Muscle layer of duodenum (tissue), 2 donors: ENCODE data around the gene CD2AP.

Experiments
- H3K27ac ChIP-seq: one replicate; pipeline ENCODE4 v1.7.0; 2013; ENCODE audit warnings: mild to moderate bottlenecking, low read length
- H3K27me3 ChIP-seq: one replicate; pipeline ENCODE4 v1.7.0; 2013; ENCODE audit warnings: low read depth, mild to moderate bottlenecking, control low read depth, low read length
- H3K36me3 ChIP-seq, 2 donors: one replicate each; pipeline ENCODE4 v1.7.0; 2013; ENCODE audit warnings: low read length in 2 of 2, control low read depth in 1 of 2, mild to moderate bottlenecking in 1 of 2; ENCODE audit not compliant: insufficient read depth in 2 of 2, control insufficient read depth in 1 of 2
- H3K4me1 ChIP-seq, 2 donors: one replicate each; pipeline ENCODE4 v1.7.0; 2013; ENCODE audit warnings: low read length in 2 of 2, mild to moderate bottlenecking in 2 of 2, control low read depth in 1 of 2, moderate library complexity in 1 of 2; ENCODE audit not compliant: insufficient read depth in 2 of 2, control insufficient read depth in 1 of 2
- H3K4me3 ChIP-seq, 2 donors: one replicate each; pipeline ENCODE4 v1.7.0; 2013; ENCODE audit warnings: low read length in 2 of 2, low read depth in 1 of 2, mild to moderate bottlenecking in 1 of 2
- H3K9me3 ChIP-seq, 2 donors: one replicate each; pipeline ENCODE4 v1.7.0; 2013; ENCODE audit warnings: low read length in 2 of 2, control low read depth in 1 of 2, mild to moderate bottlenecking in 1 of 2; ENCODE audit not compliant: control insufficient read depth in 1 of 2
- donor health status: healthy.

CD2AP gene

GRCh38 chr6:47446669-47447330 lies 30.8 kb upstream of the CD2AP start:
- Histone ChIP-seq H3K36me3 (no peaks in the 10 kb centered on the region), H3K4me1 (no peaks in the 10 kb centered on the region), H3K27me3 (no peaks in the 10 kb centered on the region), H3K9me3 (no peaks in the 10 kb centered on the region), H3K27ac (no peak overlapping the region), H3K4me3 (no peak overlapping the region)

- no peak overlapping the region for H3K4me3 ChIP-seq
- H3K4me1 ChIP-seq = no peaks in the 10 kb centered on the region
These were observed 29.9 kb upstream of the CD2AP start for GRCh38 chr6:47447722-47448121.

DNA sequence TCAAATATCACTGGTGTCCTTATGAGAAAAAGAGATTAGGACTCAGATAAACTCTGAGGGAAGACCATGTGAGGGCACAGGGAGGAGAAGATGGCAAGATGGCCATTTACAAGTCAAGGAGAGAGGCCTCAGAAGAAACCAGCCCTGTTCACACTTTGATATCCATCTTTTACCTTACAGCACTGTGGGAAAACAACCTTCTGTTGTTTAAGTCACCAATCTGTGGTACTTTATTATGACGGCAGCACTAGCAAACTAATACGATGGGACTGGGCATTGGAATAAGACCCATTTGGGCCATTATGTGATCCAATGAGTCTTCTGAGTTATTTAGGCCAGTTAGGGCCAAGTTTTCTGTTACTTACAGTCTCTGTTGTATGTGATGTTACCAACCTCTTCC lies 26.4 kb upstream of the CD2AP start:
- H3K27me3 ChIP-seq = no peaks in the 10 kb centered on the region
- no peak overlapping the region for H3K27ac ChIP-seq
- no peaks in the 10 kb centered on the region for H3K9me3 ChIP-seq
- H3K4me1 ChIP-seq = no peaks in the 10 kb centered on the region
- H3K36me3 ChIP-seq = no peaks in the 10 kb centered on the region
- H3K4me3 ChIP-seq = no peak overlapping the region

More at GRCh38 chr6:47447722-47448121, 29.9 kb upstream of the CD2AP start:
- Histone ChIP-seq H3K9me3 (no peaks in the 10 kb centered on the region), H3K27ac (no peak overlapping the region), H3K27me3 (no peaks in the 10 kb centered on the region), H3K36me3 (no peaks in the 10 kb centered on the region)

- H3K27ac ChIP-seq = no peak overlapping the region
- H3K36me3 ChIP-seq = no peaks in the 10 kb centered on the region
- no peaks in the 10 kb centered on the region for H3K4me1 ChIP-seq
- no peaks in the 10 kb centered on the region for H3K27me3 ChIP-seq
- no peak overlapping the region for H3K4me3 ChIP-seq
- no peaks in the 10 kb centered on the region for H3K9me3 ChIP-seq
These were observed 24.7 kb upstream of the CD2AP start for GRCh38 chr6:47452899-47453298.

- Histone ChIP-seq H3K9me3 (no peaks in the 10 kb centered on the region), H3K36me3 (no peaks in the 10 kb centered on the region), H3K4me1 (no peaks in the 10 kb centered on the region), H3K27me3 (no peaks in the 10 kb centered on the region), H3K4me3 (no peak overlapping the region), H3K27ac (no peak overlapping the region)
These were observed 24.1 kb upstream of the CD2AP start for GRCh38 chr6:47453372-47453936.

DNA sequence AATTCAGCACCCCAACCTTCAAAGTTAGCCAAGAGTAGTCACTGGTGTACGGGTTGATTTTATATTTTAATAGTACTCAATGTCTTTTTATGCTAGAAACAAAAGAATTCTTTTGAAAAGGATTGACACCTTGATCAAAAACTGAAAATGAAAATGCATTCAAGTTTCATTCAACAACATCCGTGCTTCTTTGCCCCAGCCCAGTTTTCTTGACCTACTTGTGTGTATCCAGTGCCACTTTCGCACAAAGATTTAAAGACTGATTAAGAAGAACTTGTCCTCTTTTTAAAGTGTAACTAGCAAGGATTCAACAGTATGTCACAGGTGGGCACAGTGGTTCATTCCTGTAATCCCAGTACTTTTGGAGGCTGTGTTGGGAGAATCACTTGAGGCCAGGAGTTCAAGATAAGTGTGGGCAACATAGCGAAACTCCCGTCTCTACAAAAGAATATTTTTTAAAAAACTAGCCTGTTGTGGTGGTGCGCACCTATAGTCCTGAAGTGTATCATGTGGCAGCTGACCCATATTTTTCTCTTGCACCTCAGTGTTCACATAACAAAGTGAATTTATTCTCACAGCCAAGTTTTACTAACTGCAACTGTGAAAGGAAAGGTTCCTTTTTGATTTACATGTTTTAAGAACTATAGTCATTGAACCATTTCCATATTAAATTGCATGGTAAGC lies 22.7 kb upstream of the CD2AP start:
- H3K27me3 ChIP-seq = no peaks in the 10 kb centered on the region
- H3K27ac ChIP-seq = no peak overlapping the region
- no peaks in the 10 kb centered on the region for H3K36me3 ChIP-seq
- no peak overlapping the region for H3K4me3 ChIP-seq
- no peaks in the 10 kb centered on the region for H3K9me3 ChIP-seq
- H3K4me1 ChIP-seq = no peaks in the 10 kb centered on the region

GRCh38 chr6:47455533-47456209 lies 21.9 kb upstream of the CD2AP start:
- Histone ChIP-seq H3K36me3 (no peaks in the 10 kb centered on the region), H3K27ac (no peak overlapping the region)

DNA sequence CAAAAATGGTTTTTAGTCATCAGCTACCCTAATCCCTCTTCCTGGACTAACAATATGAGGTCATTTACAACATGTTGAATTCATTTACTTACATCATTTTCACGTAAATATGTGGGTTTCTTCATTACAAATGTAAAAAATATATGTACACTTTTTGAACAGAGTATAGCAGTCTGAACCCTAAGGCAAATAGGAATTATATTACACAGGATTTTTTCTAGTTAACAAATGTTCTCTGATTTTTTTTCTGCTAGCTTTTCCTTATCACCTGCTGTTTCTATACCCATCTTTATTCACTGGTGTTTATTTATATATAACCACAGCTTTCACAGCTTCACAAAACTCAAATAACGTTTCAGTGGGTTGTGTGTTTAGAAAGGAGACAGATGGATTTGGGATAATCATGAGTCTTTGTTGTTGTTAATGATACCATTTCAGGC lies 21.0 kb upstream of the CD2AP start:
- H3K27ac ChIP-seq = no peak overlapping the region
- no peaks in the 10 kb centered on the region for H3K9me3 ChIP-seq
- no peaks in the 10 kb centered on the region for H3K36me3 ChIP-seq
- H3K27me3 ChIP-seq = no peaks in the 10 kb centered on the region
- H3K4me3 ChIP-seq = no peak overlapping the region
- H3K4me1 ChIP-seq = no peaks in the 10 kb centered on the region

More at GRCh38 chr6:47455533-47456209, 21.9 kb upstream of the CD2AP start:
- H3K27me3 ChIP-seq = no peaks in the 10 kb centered on the region
- H3K4me3 ChIP-seq = no peak overlapping the region
- no peaks in the 10 kb centered on the region for H3K4me1 ChIP-seq
- no peaks in the 10 kb centered on the region for H3K9me3 ChIP-seq

DNA sequence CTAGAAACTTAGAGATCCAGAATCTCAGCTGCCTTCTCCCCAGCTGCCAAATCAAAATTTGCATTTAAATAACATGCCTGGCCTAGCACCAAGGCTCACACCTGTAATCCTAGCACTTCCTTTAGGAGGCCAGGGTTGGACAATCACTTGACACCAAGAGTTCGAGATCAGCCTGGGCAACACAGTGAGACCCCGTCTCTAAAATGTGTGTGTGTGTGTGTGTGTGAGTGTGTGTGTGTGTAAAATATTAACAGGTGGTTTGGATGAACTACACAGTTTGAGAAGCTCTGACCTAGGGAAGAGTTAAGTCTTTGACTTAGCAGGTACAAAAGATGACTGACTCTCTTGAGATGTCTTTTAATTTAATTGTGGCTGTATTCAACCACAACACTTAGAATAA lies 20.2 kb upstream of the CD2AP start:
- no peaks in the 10 kb centered on the region for H3K4me1 ChIP-seq

GRCh38 chr6:47464052-47464451 lies 13.5 kb upstream of the CD2AP start:
- Histone ChIP-seq H3K9me3 (no peaks in the 10 kb centered on the region), H3K4me3 (no peak overlapping the region), H3K27ac (no peak overlapping the region), H3K27me3 (no peaks in the 10 kb centered on the region), H3K36me3 (no peaks in the 10 kb centered on the region), H3K4me1 (no peaks in the 10 kb centered on the region)

More for the DNA sequence above, 20.2 kb upstream of the CD2AP start:
- no peaks in the 10 kb centered on the region for H3K27me3 ChIP-seq
- no peaks in the 10 kb centered on the region for H3K9me3 ChIP-seq
- no peak overlapping the region for H3K4me3 ChIP-seq
- H3K36me3 ChIP-seq = no peaks in the 10 kb centered on the region
- H3K27ac ChIP-seq = no peak overlapping the region

- H3K27me3 ChIP-seq = no peaks in the 10 kb centered on the region
- no peak overlapping the region for H3K4me3 ChIP-seq
- no peaks in the 10 kb centered on the region for H3K36me3 ChIP-seq
- peaks cover 0 to 2% of the 10 kb centered on the region in 2 donors for H3K9me3 ChIP-seq
- H3K4me1 ChIP-seq = no peaks in the 10 kb centered on the region
- H3K27ac ChIP-seq = no peak overlapping the region
These were observed 12.5 kb upstream of the CD2AP start for GRCh38 chr6:47465117-47465516.
